ENCODE results near the gene PRKAR2B. TPM values are rescaled to one million over a fixed set of nuclear protein-coding genes. Genes with fewer than 3 reads are reported as not detected.

Gene PRKAR2B
- polyA plus RNA-seq, 1 of the 3 experiments (the other 2 are of a cell fraction) = 17.3 TPM

GRCh38 chr7:107078517-107078966 lies 34.0 kb downstream of the PRKAR2B start (continued):
- TF ChIP-seq IRF3 (IDR thresholded peaks at IDR 0.05; ENCODE audit: low read depth, low read length) (no peak), NRF1 (IDR thresholded peaks at IDR 0.05; ENCODE audit: low read depth, low read length) (no peak), EZH2phosphoT487 (IDR thresholded peaks at IDR 0.05; ENCODE audit: borderline replicate concordance, low read depth) (no peak), RCOR1 (IDR thresholded peaks at IDR 0.05; ENCODE audit: low read length) (peak; percentile 94), PBX3 (IDR thresholded peaks at IDR 0.05) (0 out of 2 replicates have a peak, but pooled peaks have one; percentile 28), TCF12 (IDR thresholded peaks at IDR 0.05) (peak; percentile 70), ZBTB33 (IDR thresholded peaks at IDR 0.05; ENCODE audit: borderline replicate concordance, low read depth) (no peak), TAF1 (IDR thresholded peaks at IDR 0.05; ENCODE audit: borderline replicate concordance, low read depth, low read length) (no peak)

- 97% methylated on average over 11 of the region's 11 CpGs for WGBS (ENCODE audit: low lambda C conversion rate)
- no peaks in the 10 kb centered on the region for H3K9me2 ChIP-seq
- no peak overlapping the region for H3K4me3 ChIP-seq (ENCODE audit: low read depth in 2 of 2, low read length in 1 of 2)
- no peaks in the 10 kb centered on the region for H4K20me1 ChIP-seq (ENCODE audit: insufficient read depth)
- no peak overlapping the region for H2AFZ ChIP-seq (ENCODE audit: low read depth)
- H3K27ac ChIP-seq (ENCODE audit: low read depth in 2 of 2, low read length in 1 of 2) = peak overlapping the region in 1 of 2 experiments; percentile 54; a peak in 2 of 4 replicates
- 0 out of 2 replicates have a peak, but pooled peaks cover 2% of the 10 kb centered on the region for H3K79me2 ChIP-seq (ENCODE audit: insufficient read depth)
- no peak for TF ChIP-seq RCOR1 (IDR thresholded peaks at IDR 0.05; ENCODE audit: low read length)
- TF ChIP-seq GATA2 (CRISPR knock-in tag; IDR thresholded peaks at IDR 0.05) = no peak
- TF ChIP-seq, protein P1, sequence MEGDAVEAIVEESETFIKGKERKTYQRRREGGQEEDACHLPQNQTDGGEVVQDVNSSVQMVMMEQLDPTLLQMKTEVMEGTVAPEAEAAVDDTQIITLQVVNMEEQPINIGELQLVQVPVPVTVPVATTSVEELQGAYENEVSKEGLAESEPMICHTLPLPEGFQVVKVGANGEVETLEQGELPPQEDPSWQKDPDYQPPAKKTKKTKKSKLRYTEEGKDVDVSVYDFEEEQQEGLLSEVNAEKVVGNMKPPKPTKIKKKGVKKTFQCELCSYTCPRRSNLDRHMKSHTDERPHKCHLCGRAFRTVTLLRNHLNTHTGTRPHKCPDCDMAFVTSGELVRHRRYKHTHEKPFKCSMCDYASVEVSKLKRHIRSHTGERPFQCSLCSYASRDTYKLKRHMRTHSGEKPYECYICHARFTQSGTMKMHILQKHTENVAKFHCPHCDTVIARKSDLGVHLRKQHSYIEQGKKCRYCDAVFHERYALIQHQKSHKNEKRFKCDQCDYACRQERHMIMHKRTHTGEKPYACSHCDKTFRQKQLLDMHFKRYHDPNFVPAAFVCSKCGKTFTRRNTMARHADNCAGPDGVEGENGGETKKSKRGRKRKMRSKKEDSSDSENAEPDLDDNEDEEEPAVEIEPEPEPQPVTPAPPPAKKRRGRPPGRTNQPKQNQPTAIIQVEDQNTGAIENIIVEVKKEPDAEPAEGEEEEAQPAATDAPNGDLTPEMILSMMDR (IDR thresholded peaks at IDR 0.05) = no peak
- TF ChIP-seq EZH2phosphoT487 (IDR thresholded peaks at IDR 0.05; ENCODE audit: borderline replicate concordance, low read depth) = no peak
- H3K4me1 ChIP-seq (ENCODE audit: control insufficient read depth in 1 of 2, insufficient read depth in 2 of 2, low read depth in 1 of 2, low read length in 1 of 2) = peaks cover 0 to 27% of the 10 kb centered on the region in 2 experiments; a peak in 2 of 4 replicates
- ChIA-PET CTCF (interaction anchor here (1.0 to 1.3 kb wide), 3 partner anchors 22 to 68 kb away, joined by 3 to 5 read pairs (median 3); no protein-coding TSS in a partner anchor), POLR2A (no interaction called here)
- no peaks in the 10 kb centered on the region for H3K36me3 ChIP-seq (replicated peaks in 1 of 2; ENCODE audit: control insufficient read depth in 1 of 2, insufficient read depth in 2 of 2, low read length in 1 of 2)
- H3K9ac ChIP-seq = no peak overlapping the region
- H3K27me3 ChIP-seq (ENCODE audit: insufficient read depth) = no peaks in the 10 kb centered on the region
- H3K4me2 ChIP-seq = no peak overlapping the region
- H3F3A ChIP-seq (replicated peaks; ENCODE audit: insufficient read depth) = no peaks in the 10 kb centered on the region
- no peaks in the 10 kb centered on the region for H3K9me3 ChIP-seq
- no peak for DNase-seq
Observed at GRCh38 chr7:107079212-107079940, 34.9 kb downstream of the PRKAR2B start.

Data from SK-N-SH (cell line).